Breast epithelium (tissue), 4 donors: ENCODE results near the gene FKRP. TPM values are rescaled to one million over a fixed set of nuclear protein-coding genes. Genes with fewer than 3 reads are reported as not detected.

Source experiments
- DNase-seq, 2 donors: peaks; one replicate each; pipeline ENCODE4 v3.0.0-alpha.2; 2019; ENCODE audit warnings: low spot score in 2 of 2
- H3K27ac ChIP-seq, 2 donors: fragments of 200-600 bp; sonication (generic) in 1 of 2; one replicate each; pipeline ENCODE4 v1.5.1; 2016 to 2019; ENCODE audit warnings: mild to moderate bottlenecking in 1 of 2
- H3K27me3 ChIP-seq, 2 donors: fragments of 200-600 bp; sonication (generic) in 1 of 2; one replicate each; pipeline versions ENCODE4 v1.5.1 to v1.6.0; 2017 to 2019; ENCODE audit warnings: control low read depth in 1 of 2, mild to moderate bottlenecking in 1 of 2
- H3K36me3 ChIP-seq: fragments of 200-600 bp; one replicate; pipeline ENCODE4 v1.5.1; 2019
- H3K4me1 ChIP-seq, 2 donors: fragments of 200-600 bp; sonication (generic); one replicate each; pipeline ENCODE4 v1.5.1; 2016 to 2019; ENCODE audit warnings: control low read depth in 1 of 2
- H3K4me3 ChIP-seq, 3 donors: fragments of 200-600 bp; sonication (generic); 1 replicate in 2 of 3; 2 replicates in 1 of 3; pipeline ENCODE4 v1.5.1; 2016 to 2019; ENCODE audit warnings: mild to moderate bottlenecking in 3 of 3, moderate library complexity in 2 of 3
- H3K9me3 ChIP-seq, 2 donors: fragments of 200-600 bp; sonication (generic) in 1 of 2; one replicate each; pipeline ENCODE4 v1.5.1; 2016 to 2019; ENCODE audit warnings: control low read depth in 1 of 2
- POLR2A ChIP-seq: fragments of 450-650 bp; IDR thresholded peaks from one replicate; pipeline ENCODE4 v1.6.1; 2016; ENCODE audit warnings: antibody characterized with exemption, mild to moderate bottlenecking, moderate library complexity
- POLR2AphosphoS5 ChIP-seq, 3 donors: sonication (generic); formaldehyde crosslinking; IDR thresholded peaks; one replicate each; pipeline ENCODE4 v1.6.1; 2017; ENCODE audit warnings: antibody characterized with exemption in 3 of 3
- intact Hi-C: fragments of 100-400 bp; cut with DNase I; formaldehyde crosslinking; loops from one replicate; pipeline ENCODE4 v1.15.1; 2023; ENCODE audit warnings: low total_unique reads
- total RNA-seq, 3 donors: library from RNA; depleted of rRNA; stranded (reverse); fragments of >200 nt; gene quantifications; one replicate each; pipeline ENCODE4 v1.1.0, GENCODE V29; 2016
- TF ChIP-seq, protein P1 (sequence below), 3 donors: fragments of 450-650 bp; IDR thresholded peaks; one replicate each; pipeline ENCODE4 v1.5.1; 2016 to 2017; ENCODE audit warnings: antibody characterized with exemption in 3 of 3, mild to moderate bottlenecking in 3 of 3, moderate library complexity in 3 of 3

FKRP gene
- total RNA-seq, 3 donors from 2014 or later = 11.4 to 23.1 (median 12.1) TPM

DNA sequence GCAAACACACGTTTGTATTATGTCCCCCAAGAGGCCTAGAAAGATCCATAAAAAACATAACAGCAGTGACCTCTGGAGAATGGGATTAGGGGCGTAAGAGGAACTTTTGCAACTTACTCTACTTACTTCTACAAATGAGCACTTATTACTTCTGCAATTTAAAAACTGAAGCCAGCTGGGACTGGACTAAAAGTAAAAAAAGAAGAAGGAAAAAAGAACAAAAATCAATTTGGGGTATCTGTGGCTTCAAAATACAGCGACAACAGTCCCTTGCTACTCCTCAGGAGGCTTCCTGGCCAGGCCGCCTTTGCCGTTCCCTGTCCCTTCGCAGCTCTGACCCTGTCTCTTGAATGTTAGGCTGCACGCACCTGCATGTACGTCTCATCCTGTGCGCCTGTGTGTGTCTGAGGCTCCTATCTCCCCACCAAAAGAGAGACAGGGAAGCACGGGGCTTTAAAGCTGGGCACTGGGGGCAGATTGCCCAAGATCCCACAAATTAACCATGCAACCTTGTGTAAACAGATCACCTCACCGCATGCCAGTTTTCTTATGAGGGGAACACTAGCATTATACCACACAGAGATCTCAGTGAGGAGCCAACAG is 12.1 kb upstream of the FKRP start:
- Histone ChIP-seq H3K4me3 (no peak overlapping the region), H3K27me3 (no peaks in the 10 kb centered on the region), H3K4me1 (no peaks in the 10 kb centered on the region), H3K27ac (no peak overlapping the region), H3K9me3 (no peaks in the 10 kb centered on the region), H3K36me3 (peaks cover 10% of the 10 kb centered on the region)
- DNase-seq = no peak
- TF ChIP-seq POLR2AphosphoS5 (IDR thresholded peaks at IDR 0.05) (no peak), POLR2A (no peak)
- TF ChIP-seq, protein P1, sequence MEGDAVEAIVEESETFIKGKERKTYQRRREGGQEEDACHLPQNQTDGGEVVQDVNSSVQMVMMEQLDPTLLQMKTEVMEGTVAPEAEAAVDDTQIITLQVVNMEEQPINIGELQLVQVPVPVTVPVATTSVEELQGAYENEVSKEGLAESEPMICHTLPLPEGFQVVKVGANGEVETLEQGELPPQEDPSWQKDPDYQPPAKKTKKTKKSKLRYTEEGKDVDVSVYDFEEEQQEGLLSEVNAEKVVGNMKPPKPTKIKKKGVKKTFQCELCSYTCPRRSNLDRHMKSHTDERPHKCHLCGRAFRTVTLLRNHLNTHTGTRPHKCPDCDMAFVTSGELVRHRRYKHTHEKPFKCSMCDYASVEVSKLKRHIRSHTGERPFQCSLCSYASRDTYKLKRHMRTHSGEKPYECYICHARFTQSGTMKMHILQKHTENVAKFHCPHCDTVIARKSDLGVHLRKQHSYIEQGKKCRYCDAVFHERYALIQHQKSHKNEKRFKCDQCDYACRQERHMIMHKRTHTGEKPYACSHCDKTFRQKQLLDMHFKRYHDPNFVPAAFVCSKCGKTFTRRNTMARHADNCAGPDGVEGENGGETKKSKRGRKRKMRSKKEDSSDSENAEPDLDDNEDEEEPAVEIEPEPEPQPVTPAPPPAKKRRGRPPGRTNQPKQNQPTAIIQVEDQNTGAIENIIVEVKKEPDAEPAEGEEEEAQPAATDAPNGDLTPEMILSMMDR (IDR thresholded peaks at IDR 0.05) = no peak
- intact Hi-C loops = no loop called here

DNA sequence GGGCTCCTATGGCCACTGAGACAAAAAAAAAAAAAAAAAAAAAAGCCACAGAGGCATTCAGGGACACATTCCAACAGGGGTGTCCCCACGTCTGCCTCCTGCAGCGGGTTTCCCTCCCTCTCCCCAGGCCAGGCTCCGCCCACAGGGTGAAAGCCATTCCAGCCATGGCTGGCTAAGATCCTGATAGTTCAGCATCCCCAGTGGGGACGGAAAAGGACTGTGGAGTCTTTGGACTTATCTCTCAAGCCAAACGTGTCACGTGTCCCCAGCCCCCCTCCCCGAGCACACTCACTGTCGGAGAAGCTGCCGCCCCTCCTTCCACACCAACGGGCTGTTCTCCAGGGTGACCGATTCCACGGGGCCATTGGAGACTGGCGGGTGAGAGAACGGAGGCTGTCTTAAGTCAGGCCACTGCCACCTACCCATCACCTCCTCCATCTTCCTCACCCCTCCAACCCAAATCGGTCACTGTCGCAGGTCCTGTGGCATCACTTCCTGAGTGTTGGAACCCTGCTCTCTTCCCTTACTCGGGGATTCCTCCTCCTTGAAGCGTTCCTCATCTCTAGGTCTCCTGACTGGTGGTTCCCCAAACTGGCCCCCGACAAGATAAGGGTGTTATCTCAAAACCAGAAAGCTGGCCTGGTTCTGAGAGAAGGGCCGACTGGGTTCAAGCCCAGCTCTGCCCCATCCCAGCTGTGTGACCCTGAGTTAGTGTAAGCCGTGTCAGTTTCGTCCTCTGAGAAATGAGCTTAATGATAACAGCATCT is 9.1 kb upstream of the FKRP start:
- TF ChIP-seq, protein P1 (IDR thresholded peaks at IDR 0.05) = no peak
- TF ChIP-seq POLR2AphosphoS5 (IDR thresholded peaks at IDR 0.05) (no peak), POLR2A (no peak)
- Histone ChIP-seq H3K4me1 (no peaks in the 10 kb centered on the region), H3K27me3 (no peaks in the 10 kb centered on the region), H3K9me3 (no peaks in the 10 kb centered on the region), H3K36me3 (peaks cover 6% of the 10 kb centered on the region), H3K4me3 (no peak overlapping the region), H3K27ac (peak overlapping the region; percentile 17 to 40)
- intact Hi-C loops = no loop called here
- DNase-seq = no peak

DNA sequence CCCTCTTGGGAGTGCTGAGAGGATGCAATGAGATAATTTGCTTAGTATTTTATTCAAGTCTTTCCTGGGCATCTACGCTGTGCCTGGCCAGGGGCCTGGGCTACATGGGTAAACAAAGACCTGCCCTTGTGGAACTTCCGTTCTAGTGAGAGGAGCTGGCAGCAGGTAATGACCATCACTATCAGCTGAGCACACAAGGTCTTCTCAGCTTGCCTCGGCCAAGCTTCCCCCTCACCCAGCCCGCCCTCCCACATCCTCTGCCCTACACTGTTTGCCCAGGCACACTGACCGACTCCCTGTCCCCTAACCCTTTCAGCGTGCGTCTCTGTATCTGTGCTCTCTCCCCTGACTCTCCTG is 8.6 kb upstream of the FKRP start:
- DNase-seq = no peak
- Histone ChIP-seq H3K36me3 (peaks cover 6% of the 10 kb centered on the region), H3K4me1 (no peaks in the 10 kb centered on the region), H3K9me3 (no peaks in the 10 kb centered on the region), H3K4me3 (no peak overlapping the region), H3K27me3 (no peaks in the 10 kb centered on the region), H3K27ac (peak overlapping the region; percentile 17 to 40)
- TF ChIP-seq POLR2AphosphoS5 (IDR thresholded peaks at IDR 0.05) (no peak), POLR2A (no peak)
- TF ChIP-seq, protein P1 (IDR thresholded peaks at IDR 0.05) = no peak
- intact Hi-C loops = no loop called here

DNA sequence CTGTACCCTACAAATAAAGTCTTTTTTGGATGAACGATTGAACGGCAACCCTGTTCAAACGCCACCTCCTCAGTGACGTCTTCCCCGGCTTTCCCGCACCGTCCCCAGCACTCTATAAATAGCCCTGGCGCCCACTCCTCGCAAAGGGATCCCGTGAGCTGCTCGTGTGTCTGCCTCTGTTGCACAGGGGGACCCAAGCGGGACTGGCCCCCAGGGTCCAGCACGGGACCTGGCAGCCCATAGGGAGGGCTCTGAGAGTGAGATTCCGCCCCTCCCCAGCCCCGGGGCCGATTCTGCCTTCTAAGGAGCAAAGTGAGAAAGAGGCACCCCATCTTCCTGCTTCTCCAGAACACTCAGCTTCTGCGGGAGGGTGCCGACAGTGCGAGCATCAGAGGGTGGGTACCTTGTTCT is 8.1 kb upstream of the FKRP start:
- H3K27me3 ChIP-seq = no peaks in the 10 kb centered on the region
- no peak for DNase-seq
- intact Hi-C loops = no loop called here

More for the DNA sequence above, 8.1 kb upstream of the FKRP start:
- TF ChIP-seq, protein P1 (IDR thresholded peaks at IDR 0.05) = no peak
- TF ChIP-seq POLR2A = no peak
- TF ChIP-seq POLR2AphosphoS5 (IDR thresholded peaks at IDR 0.05) = no peak
- H3K4me1 ChIP-seq = no peaks in the 10 kb centered on the region
- H3K36me3 ChIP-seq = peaks cover 6% of the 10 kb centered on the region
- no peak overlapping the region for H3K4me3 ChIP-seq
- no peaks in the 10 kb centered on the region for H3K9me3 ChIP-seq
- peak overlapping the region in 1 of 2 donors; percentile 40 for H3K27ac ChIP-seq
